Activated B cell treated with CpG ODN at 0.5 μM for 24 hours (primary cell): ENCODE measurements around the gene CAMSAP1. TPM values are rescaled to one million over a fixed set of nuclear protein-coding genes. Genes with fewer than 3 reads are reported as not detected.

Source experiments
- ATAC-seq: fragments of 200-7000 bp; cut with Tn5 transposase; one replicate; pipeline ENCODE4 v1.10.0; 2021; ENCODE audit warnings: low read depth, mild to moderate bottlenecking, moderate library complexity
- CTCF ChIA-PET: fragments of 350-600 bp; sonication (Branson Sonifier 250); formaldehyde crosslinking; loops from one replicate; lab custom pipeline; 2021; ENCODE audit warnings: antibody characterized with exemption; lab: Charles Lee
- POLR2A ChIA-PET: fragments of 350-600 bp; sonication (Branson Sonifier 250); formaldehyde crosslinking; loops from one replicate; lab custom pipeline; 2021; ENCODE audit warnings: antibody characterized with exemption; lab: Charles Lee
- DNase-seq: peaks from one replicate; pipeline ENCODE4 v3.0.0; 2022
- H3K27ac Mint-ChIP-seq: one replicate; pipeline ENCODE4 v1.8.0; 2020; ENCODE audit warnings: mixed read lengths
- H3K27me3 Mint-ChIP-seq: one replicate; pipeline ENCODE4 v1.8.0; 2021; ENCODE audit warnings: mixed read lengths
- H3K36me3 Mint-ChIP-seq: one replicate; pipeline ENCODE4 v1.8.0; 2021; ENCODE audit warnings: low read depth, mixed read lengths
- H3K4me1 Mint-ChIP-seq: one replicate; pipeline ENCODE4 v1.8.0; 2021; ENCODE audit warnings: mixed read lengths
- H3K4me3 Mint-ChIP-seq: one replicate; pipeline ENCODE4 v1.8.0; 2020; ENCODE audit warnings: mild to moderate bottlenecking, mixed read lengths
- H3K9me3 Mint-ChIP-seq: one replicate; pipeline ENCODE4 v1.8.0; 2020; ENCODE audit warnings: mixed read lengths
- CTCF ChIP-seq: fragments of 200-600 bp; IDR thresholded peaks from one replicate; pipeline ENCODE4 v1.8.0; 2022; ENCODE audit warnings: antibody characterized with exemption, mild to moderate bottlenecking
- intact Hi-C: fragments of 100-400 bp; cut with micrococcal nuclease; formaldehyde crosslinking; loops from one replicate; pipeline ENCODE4 v1.15.1; 2024
- total RNA-seq: library from RNA; stranded (reverse); gene quantifications from 2 replicates; pipeline ENCODE4 v1.2.3, GENCODE V29; 2022

The CAMSAP1 gene
- total RNA-seq, 1 donor from 2014 or later: 16.9 TPM

GRCh38 chr9:135772056-135772646 is 135.2 kb downstream of the CAMSAP1 start:
- ChIA-PET POLR2A (no interaction called here), CTCF (no interaction called here)
- no peak overlapping the region for H3K27ac Mint-ChIP-seq
- H3K27me3 Mint-ChIP-seq: no peaks in the 10 kb centered on the region
- H3K36me3 Mint-ChIP-seq: no peaks in the 10 kb centered on the region
- H3K9me3 Mint-ChIP-seq: no peaks in the 10 kb centered on the region
- intact Hi-C loops: no loop called here
- ATAC-seq: no peak
- no peak for TF ChIP-seq CTCF
- DNase-seq: no peak
- no peak overlapping the region for H3K4me3 Mint-ChIP-seq
- H3K4me1 Mint-ChIP-seq: no peaks in the 10 kb centered on the region

GRCh38 chr9:135771401-135772051 is 135.8 kb downstream of the CAMSAP1 start:
- POLR2A ChIA-PET: no interaction called here
- no peak overlapping the region for H3K27ac Mint-ChIP-seq
- no peak for DNase-seq
- no peaks in the 10 kb centered on the region for H3K9me3 Mint-ChIP-seq
- CTCF ChIA-PET: no interaction called here
- H3K36me3 Mint-ChIP-seq: no peaks in the 10 kb centered on the region
- H3K4me3 Mint-ChIP-seq: no peak overlapping the region
- H3K27me3 Mint-ChIP-seq: no peaks in the 10 kb centered on the region
- TF ChIP-seq CTCF: no peak
- no peak for ATAC-seq
- no peaks in the 10 kb centered on the region for H3K4me1 Mint-ChIP-seq
- intact Hi-C loops: no loop called here

- no peaks in the 10 kb centered on the region for H3K27me3 Mint-ChIP-seq
- CTCF ChIA-PET: no interaction called here
- ATAC-seq (no peak), DNase-seq (no peak)
- no peak for TF ChIP-seq CTCF
- intact Hi-C loops: no loop called here
- H3K27ac Mint-ChIP-seq: no peak overlapping the region
- H3K4me1 Mint-ChIP-seq: no peaks in the 10 kb centered on the region
- peaks cover 3% of the 10 kb centered on the region for H3K9me3 Mint-ChIP-seq
- no peaks in the 10 kb centered on the region for H3K36me3 Mint-ChIP-seq
- POLR2A ChIA-PET: no interaction called here
- no peak overlapping the region for H3K4me3 Mint-ChIP-seq
Observed at GRCh38 chr9:135770771-135771170, 136.6 kb downstream of the CAMSAP1 start.

GRCh38 chr9:135770203-135770535 is 137.2 kb downstream of the CAMSAP1 start:
- ATAC-seq (no peak), DNase-seq (no peak)
- Mint-ChIP-seq H3K27me3 (no peaks in the 10 kb centered on the region), H3K36me3 (no peaks in the 10 kb centered on the region), H3K4me1 (no peaks in the 10 kb centered on the region), H3K27ac (no peak overlapping the region), H3K4me3 (no peak overlapping the region), H3K9me3 (peaks cover 3% of the 10 kb centered on the region)
- no peak for TF ChIP-seq CTCF
- POLR2A ChIA-PET: no interaction called here
- intact Hi-C loops: no loop called here
- CTCF ChIA-PET: no interaction called here

GRCh38 chr9:135769489-135770202 is 137.7 kb downstream of the CAMSAP1 start:
- intact Hi-C loops: no loop called here
- no peak overlapping the region for H3K4me3 Mint-ChIP-seq
- H3K4me1 Mint-ChIP-seq: no peaks in the 10 kb centered on the region
- ATAC-seq (no peak), DNase-seq (no peak)
- H3K9me3 Mint-ChIP-seq: peaks cover 3% of the 10 kb centered on the region
- ChIA-PET POLR2A (no interaction called here), CTCF (no interaction called here)
- H3K36me3 Mint-ChIP-seq: no peaks in the 10 kb centered on the region
- no peaks in the 10 kb centered on the region for H3K27me3 Mint-ChIP-seq
- no peak for TF ChIP-seq CTCF
- H3K27ac Mint-ChIP-seq: no peak overlapping the region
